Hepatic stellate cell (primary cell): ENCODE measurements around the gene HGD.
"Not testable (repeated sequence)": the region's sequence is repeated elsewhere in the genome, so short reads cannot be mapped to it uniquely, and the experiment has no call there.

ENCODE experiments used
- DNase-seq: peaks from one replicate; pipeline ENCODE4 v3.0.0; 2011; ENCODE audit warnings: low spot score

HGD gene

GRCh38 chr3:120680193-120680894 lies 1.7 kb downstream of the HGD start:
- DNase-seq = no peak

- DNase-seq = no peak
Observed at GRCh38 chr3:120678984-120679383, 3.1 kb downstream of the HGD start.

- DNase-seq = no peak
Observed at GRCh38 chr3:120678331-120678947, 3.6 kb downstream of the HGD start.

- not testable (repeated sequence) for DNase-seq
Observed at GRCh38 chr3:120677193-120677592, 4.8 kb downstream of the HGD start.

- DNase-seq = no peak
Observed at GRCh38 chr3:120673116-120673515, 8.9 kb downstream of the HGD start.

- no peak for DNase-seq
Observed at GRCh38 chr3:120670576-120670975, 11.5 kb downstream of the HGD start.

- no peak for DNase-seq
Observed at GRCh38 chr3:120664926-120665325, 17.1 kb downstream of the HGD start.

- DNase-seq = no peak
Observed at GRCh38 chr3:120661945-120662344, 20.1 kb downstream of the HGD start.

GRCh38 chr3:120661106-120661905 lies 20.7 kb downstream of the HGD start:
- DNase-seq = no peak

- no peak for DNase-seq
Observed at GRCh38 chr3:120659834-120660233, 22.2 kb downstream of the HGD start.

GRCh38 chr3:120659285-120659684 lies 22.8 kb downstream of the HGD start:
- no peak for DNase-seq

GRCh38 chr3:120652896-120653545 lies 29.0 kb downstream of the HGD start:
- no peak for DNase-seq

- DNase-seq = no peak
Observed at GRCh38 chr3:120652281-120652680, 29.8 kb downstream of the HGD start.

GRCh38 chr3:120650311-120650710 lies 31.7 kb downstream of the HGD start:
- DNase-seq = no peak

- no peak for DNase-seq
Observed at GRCh38 chr3:120649830-120650233, 32.2 kb downstream of the HGD start.

- DNase-seq = no peak
Observed at GRCh38 chr3:120648290-120648689, 33.7 kb downstream of the HGD start.

- DNase-seq = no peak
Observed at GRCh38 chr3:120646771-120647432, 35.1 kb downstream of the HGD start.

GRCh38 chr3:120645083-120645845 lies 36.8 kb downstream of the HGD start:
- no peak for DNase-seq

- no peak for DNase-seq
Observed at GRCh38 chr3:120642368-120642948, 39.6 kb downstream of the HGD start.

GRCh38 chr3:120641696-120642246 lies 40.3 kb downstream of the HGD start:
- DNase-seq = no peak

GRCh38 chr3:120640231-120640630 lies 41.8 kb downstream of the HGD start:
- DNase-seq = no peak
